HG02642 (cell line): ENCODE measurements around the gene VAX1.
"Not testable (repeated sequence)": the region's sequence is repeated elsewhere in the genome, so short reads cannot be mapped to it uniquely, and the experiment has no call there.

Experiments used
- ATAC-seq: cut with Tn5 transposase; IDR thresholded peaks from one replicate; pipeline ENCODE4 v1.9.1; 2021; ENCODE audit warnings: mild to moderate bottlenecking; ENCODE audit not compliant: unreplicated experiment, poor library complexity

The VAX1 gene

GRCh38 chr10:117084421-117085246, 53.4 kb downstream of the VAX1 start:
- not testable (repeated sequence) for ATAC-seq
